Raji (cell line): ENCODE results near the gene MAPK13.

ENCODE experiments used
- POLR2A ChIP-seq: IDR thresholded peaks from 2 replicates; pipeline ENCODE4 v1.6.1; 2011; ENCODE audit warnings: low read depth, low read length, control low read depth; ENCODE audit not compliant: insufficient read depth

MAPK13 gene

GRCh38 chr6:36129941-36130666, at the start of gene MAPK13:
Gene MAPK13, plus strand, starts transcription at chr6:36130513. Its CDS starts 70 bp downstream, at chr6:36130583.
- TF ChIP-seq POLR2A = no peak

- no peak for TF ChIP-seq POLR2A
Measured at GRCh38 chr6:36082318-36082717, 48.0 kb upstream of the MAPK13 start.

DNA sequence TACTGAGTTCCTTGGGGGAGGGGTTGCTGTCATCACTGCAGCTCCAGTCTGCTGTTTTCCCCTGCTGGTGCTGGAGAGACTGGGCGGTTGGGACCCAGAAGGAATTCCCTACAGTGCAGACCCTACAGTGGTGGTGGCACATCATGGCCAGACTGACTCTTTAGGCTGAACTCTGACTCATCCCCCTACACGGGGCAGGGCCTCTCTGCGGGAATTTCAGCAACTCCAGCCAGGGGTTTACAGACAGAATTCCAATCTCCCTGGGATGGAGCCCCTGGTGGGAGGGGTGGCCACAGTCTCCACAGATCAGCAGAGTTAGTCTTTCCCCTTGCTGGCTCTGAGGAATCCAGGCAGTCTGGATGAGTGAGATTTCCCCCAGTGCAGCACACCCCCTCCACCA, 46.9 kb upstream of the MAPK13 start:
- no peak for TF ChIP-seq POLR2A

DNA sequence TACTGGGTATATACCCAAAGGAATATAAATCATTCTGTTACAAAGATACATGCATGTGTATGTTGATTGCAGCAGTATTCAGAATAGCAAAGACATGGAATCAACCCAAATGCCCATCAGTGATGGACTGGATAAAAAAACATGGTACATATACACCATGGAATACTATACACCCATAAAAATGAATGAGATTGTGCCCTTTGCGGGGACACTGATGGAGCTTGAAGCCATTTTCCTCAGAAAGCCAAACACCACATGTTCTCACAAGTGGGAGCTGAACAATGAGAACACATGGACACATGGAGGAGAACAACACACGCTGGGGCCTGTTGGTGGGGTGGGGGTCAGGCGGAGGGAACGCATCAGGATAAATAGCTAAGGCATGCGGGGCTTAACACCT, 41.3 kb upstream of the MAPK13 start:
- TF ChIP-seq POLR2A = no peak

DNA sequence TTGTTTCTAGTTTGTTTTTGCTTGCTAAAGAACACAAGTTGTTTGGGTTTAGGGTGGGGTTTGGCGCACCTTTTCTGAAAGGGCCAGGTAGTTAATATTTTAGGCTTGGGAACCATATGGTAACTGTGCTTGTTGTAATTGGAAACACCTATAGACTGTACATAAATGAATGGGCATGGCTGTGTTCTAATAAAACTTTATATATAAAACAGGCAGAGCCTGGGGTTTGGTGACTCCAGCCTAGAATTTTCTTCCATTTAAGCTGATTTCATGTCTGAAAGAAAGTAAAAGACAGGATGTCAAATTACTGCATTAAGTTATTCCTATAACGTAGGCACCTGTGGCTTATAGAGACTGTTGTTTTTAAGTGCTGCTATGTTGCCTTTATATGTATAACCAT, 36.1 kb upstream of the MAPK13 start:
- no peak for TF ChIP-seq POLR2A

DNA sequence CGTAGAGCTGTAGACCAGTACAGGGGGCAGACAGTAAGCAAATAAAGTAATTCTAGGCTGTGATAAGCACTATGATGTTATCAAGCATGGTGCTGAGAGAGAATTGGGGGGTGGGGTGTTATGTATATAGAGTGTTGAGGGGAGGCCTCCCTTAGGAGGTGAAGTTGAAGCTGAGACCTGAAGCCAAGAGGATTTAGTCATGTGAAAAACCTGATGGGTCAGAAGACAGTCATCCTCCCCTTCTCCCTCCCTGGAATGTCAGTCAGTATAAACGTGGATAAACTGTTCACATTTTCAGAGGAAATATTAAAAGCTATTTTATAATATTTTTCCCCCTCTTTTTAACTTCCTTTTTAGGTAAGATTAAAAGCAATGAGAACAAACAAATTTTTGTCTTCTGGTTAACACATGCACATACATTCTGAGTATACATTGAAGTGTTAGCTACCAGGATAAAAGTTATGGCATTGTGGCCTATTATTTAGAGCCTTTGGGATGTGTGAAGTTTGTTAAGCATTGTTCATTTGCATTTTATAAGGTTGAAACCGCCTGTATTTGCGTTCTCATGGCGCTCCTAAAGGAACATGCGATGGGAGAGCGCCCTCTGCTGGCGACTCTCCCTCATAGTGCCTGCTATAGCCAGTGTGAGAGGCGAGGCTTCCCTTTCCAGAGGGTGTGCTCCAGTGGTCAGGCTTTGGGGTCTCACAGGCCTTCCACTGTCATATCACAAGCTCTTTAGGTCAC, 35.4 kb upstream of the MAPK13 start:
- TF ChIP-seq POLR2A = no peak

GRCh38 chr6:36095497-36096391, 34.6 kb upstream of the MAPK13 start:
- TF ChIP-seq POLR2A = no peak

DNA sequence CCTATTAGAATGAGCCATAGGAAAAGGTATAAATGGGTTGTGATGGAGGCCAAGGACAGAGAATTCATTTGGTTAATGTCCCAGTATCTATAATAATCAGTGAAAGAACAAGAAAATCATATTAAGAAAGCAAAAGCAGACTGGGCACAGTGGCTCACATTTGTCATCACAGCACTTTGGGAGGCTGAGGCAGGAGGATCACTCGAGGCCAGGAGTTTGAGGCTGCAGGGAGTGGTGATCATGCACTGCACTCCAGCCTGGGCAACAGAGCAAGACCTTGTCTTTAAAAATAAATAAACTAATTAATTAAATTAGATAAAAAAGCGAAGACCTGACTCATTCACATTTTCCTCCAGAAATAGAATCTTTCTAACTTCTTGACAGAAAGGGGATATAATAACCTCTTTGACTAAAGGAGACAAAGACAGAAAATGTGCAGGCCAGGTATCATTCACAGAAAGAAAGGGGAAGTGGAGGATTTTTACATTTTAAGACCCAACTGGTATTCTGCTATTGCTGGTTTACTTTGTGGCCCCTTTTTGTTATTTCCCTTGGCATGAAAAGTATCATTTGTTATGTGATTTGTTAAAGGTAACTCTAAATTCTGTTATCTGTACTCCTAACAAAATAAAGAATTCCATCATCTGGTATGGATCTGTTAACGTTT, 31.9 kb upstream of the MAPK13 start:
- TF ChIP-seq POLR2A = no peak

- TF ChIP-seq POLR2A = no peak
Measured at GRCh38 chr6:36098920-36099647, 31.2 kb upstream of the MAPK13 start.

GRCh38 chr6:36099869-36100483, 30.3 kb upstream of the MAPK13 start:
- TF ChIP-seq POLR2A = no peak

GRCh38 chr6:36101691-36102090, 28.6 kb upstream of the MAPK13 start:
- TF ChIP-seq POLR2A = no peak

DNA sequence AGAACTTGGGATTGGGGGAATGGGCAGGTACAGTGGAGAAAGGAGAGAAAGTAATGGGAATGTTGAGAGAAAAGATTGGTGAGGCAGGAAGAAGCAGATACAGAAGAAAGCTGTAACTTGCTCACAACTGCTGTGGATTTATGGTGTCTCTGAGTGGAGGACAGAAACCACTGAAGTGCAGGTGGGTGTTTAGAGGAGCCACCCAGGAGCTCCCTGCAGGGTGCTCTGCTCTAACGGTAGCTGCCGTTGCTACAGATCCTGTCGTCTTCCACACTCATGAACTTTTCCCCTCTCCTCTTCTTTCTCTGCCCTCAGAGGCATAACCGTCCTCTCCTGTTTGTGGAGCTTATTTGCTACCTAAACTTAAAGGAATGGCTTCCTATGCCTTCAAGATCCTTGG, 27.5 kb upstream of the MAPK13 start:
- TF ChIP-seq POLR2A = no peak

DNA sequence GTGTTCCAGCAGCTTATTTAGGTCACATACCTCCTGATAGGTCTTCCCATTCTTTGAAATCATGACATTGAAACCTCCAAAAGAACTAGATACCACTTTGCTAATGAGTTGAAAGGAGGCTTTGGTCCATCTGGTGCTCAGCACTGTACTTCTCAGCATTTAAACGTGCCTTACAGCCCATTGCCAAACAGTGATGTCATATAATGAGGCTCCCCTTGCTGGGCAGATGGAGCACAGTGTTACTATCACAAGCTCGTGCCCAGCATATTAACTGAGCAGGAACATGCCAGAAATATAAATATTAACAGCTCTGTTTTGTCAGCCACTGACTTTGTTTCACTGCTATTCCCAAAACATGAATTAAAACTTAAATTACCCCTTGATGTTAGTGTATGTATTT, 25.5 kb upstream of the MAPK13 start:
- no peak for TF ChIP-seq POLR2A

DNA sequence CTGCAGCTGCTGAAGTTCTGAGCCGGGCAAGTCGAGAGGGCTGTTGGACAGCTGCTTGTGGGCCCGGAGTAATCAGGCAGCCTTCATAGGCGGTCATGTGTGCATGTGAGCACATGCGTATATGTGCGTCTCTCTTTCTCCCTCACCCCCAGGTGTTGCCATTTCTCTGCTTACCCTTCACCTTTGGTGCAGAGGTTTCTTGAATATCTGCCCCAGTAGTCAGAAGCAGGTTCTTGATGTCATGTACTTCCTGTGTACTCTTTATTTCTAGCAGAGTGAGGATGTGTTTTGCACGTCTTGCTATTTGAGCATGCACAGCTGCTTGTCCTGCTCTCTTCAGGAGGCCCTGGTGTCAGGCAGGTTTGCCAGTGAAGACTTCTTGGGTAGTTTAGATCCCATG, 21.2 kb upstream of the MAPK13 start:
- no peak for TF ChIP-seq POLR2A

DNA sequence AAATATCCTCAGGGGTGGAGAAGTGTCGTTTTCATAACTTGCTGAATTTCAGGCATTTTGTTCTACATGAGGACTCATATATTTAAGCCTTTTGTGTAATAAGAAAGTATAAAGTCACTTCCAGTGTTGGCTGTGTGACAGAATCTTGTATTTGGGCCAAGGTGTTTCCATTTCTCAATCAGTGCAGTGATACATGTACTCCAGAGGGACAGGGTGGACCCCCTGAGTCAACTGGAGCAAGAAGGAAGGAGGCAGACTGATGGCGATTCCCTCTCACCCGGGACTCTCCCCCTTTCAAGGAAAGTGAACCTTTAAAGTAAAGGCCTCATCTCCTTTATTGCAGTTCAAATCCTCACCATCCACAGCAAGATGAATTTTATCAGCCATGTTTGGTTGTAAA, 20.3 kb upstream of the MAPK13 start:
- no peak for TF ChIP-seq POLR2A

- no peak for TF ChIP-seq POLR2A
Measured at GRCh38 chr6:36110863-36111262, 19.4 kb upstream of the MAPK13 start.
